A549 (cell line): Measurements from ENCODE around the gene MAD1L1.

ENCODE experiments used
- CTCF ChIP-seq: fragments of >200 bp; sonication (Bioruptor Twin); formaldehyde crosslinking; IDR thresholded peaks from 3 replicates; pipeline ENCODE4 v1.5.1; 2016
- E2F6 ChIP-seq: IDR thresholded peaks from 2 replicates; pipeline ENCODE4 v1.6.1; 2012; ENCODE audit warnings: low read depth, borderline replicate concordance
- ELK1 ChIP-seq: fragments of 150-350 bp; IDR thresholded peaks from 2 replicates; pipeline ENCODE4 v1.6.1; 2014; ENCODE audit warnings: low read depth, mild to moderate bottlenecking, low read length
- EP300 ChIP-seq, 2 experiments: fragments of >200 bp; sonication (Bioruptor Twin); formaldehyde crosslinking; IDR thresholded peaks; 2 replicates in 1 of 2; 3 replicates in 1 of 2; pipeline ENCODE4 v1.6.1; 2016 to 2017
- ESRRA ChIP-seq: fragments of 150-350 bp; IDR thresholded peaks from 2 replicates; pipeline ENCODE4 v1.6.1; 2014; ENCODE audit warnings: mild to moderate bottlenecking, low read length, borderline replicate concordance
- JUN ChIP-seq, 2 experiments: fragments of >200 bp; sonication (Bioruptor Twin); formaldehyde crosslinking; IDR thresholded peaks; 2 replicates in 1 of 2; 3 replicates in 1 of 2; pipeline ENCODE4 v1.6.1; 2016 to 2017
- JUNB ChIP-seq: fragments of >200 bp; sonication (Bioruptor Twin); formaldehyde crosslinking; IDR thresholded peaks from 2 replicates; pipeline ENCODE4 v1.6.1; 2016
- POLR2A ChIP-seq: IDR thresholded peaks from 2 replicates; pipeline ENCODE4 v1.6.1; 2012; ENCODE audit warnings: mild to moderate bottlenecking, low read length
- RAD21 ChIP-seq, 2 experiments: fragments of >200 bp in 1 of 2; sonication (Bioruptor Twin) in 1 of 2; formaldehyde crosslinking in 1 of 2; IDR thresholded peaks in 1 of 2; conservative IDR thresholded peaks in 1 of 2; 2 replicates in 1 of 2; 3 replicates in 1 of 2; pipeline ENCODE4 v1.6.1; 2012 to 2018; ENCODE audit warnings: inconsistent platforms in 1 of 2

- TF ChIP-seq E2F6, result no peak
- no peak for TF ChIP-seq JUNB
- no peak for TF ChIP-seq ESRRA
- TF ChIP-seq CTCF, result no peak
- no peak for TF ChIP-seq POLR2A
- TF ChIP-seq ELK1, result no peak
- no peak for TF ChIP-seq RAD21 (conservative IDR thresholded peaks at IDR 0.05 in 1 of 2, IDR thresholded peaks at IDR 0.05 in 1 of 2)
- no peak for TF ChIP-seq EP300 (IDR thresholded peaks at IDR 0.05)
- TF ChIP-seq JUN (IDR thresholded peaks at IDR 0.05), result no peak
These were observed 445.5 kb downstream of the MAD1L1 start for GRCh38 chr7:1787241-1787640.
